Trophoblast cell (in vitro differentiated cells and primary cell): Measurements from ENCODE around the gene GATAD1.

Source experiments
- DNase-seq, 2 donors: peaks; one replicate each; pipeline ENCODE4 v3.0.0-alpha.2; 2016
- H2AFZ ChIP-seq: 2 replicates; pipeline ENCODE4 v1.6.1; 2013; ENCODE audit warnings: low read length, moderate library complexity, mild to moderate bottlenecking; ENCODE audit not compliant: insufficient read depth, poor library complexity
- H2AK5ac ChIP-seq: 2 replicates; pipeline ENCODE4 v1.6.1; 2013; ENCODE audit warnings: mild to moderate bottlenecking, low read length
- H2BK120ac ChIP-seq: 2 replicates; pipeline ENCODE4 v1.6.1; 2013; ENCODE audit warnings: low read length, mild to moderate bottlenecking, moderate library complexity; ENCODE audit not compliant: insufficient read depth, poor library complexity
- H2BK12ac ChIP-seq: 2 replicates; pipeline ENCODE4 v1.6.1; 2013; ENCODE audit warnings: mild to moderate bottlenecking, low read length, moderate library complexity
- H2BK5ac ChIP-seq: 2 replicates; pipeline ENCODE4 v1.6.1; 2013; ENCODE audit warnings: low read length, low read depth, moderate library complexity, mild to moderate bottlenecking; ENCODE audit not compliant: poor library complexity
- H3K14ac ChIP-seq: 2 replicates; pipeline ENCODE4 v1.6.1; 2013; ENCODE audit warnings: mild to moderate bottlenecking, low read length
- H3K18ac ChIP-seq: 2 replicates; pipeline ENCODE4 v1.6.1; 2013; ENCODE audit warnings: mild to moderate bottlenecking, low read length
- H3K23ac ChIP-seq: 2 replicates; pipeline ENCODE4 v1.6.1; 2013; ENCODE audit warnings: low read length
- H3K27ac ChIP-seq: 2 replicates; pipeline ENCODE4 v1.5.1; 2013; ENCODE audit warnings: low read depth, mild to moderate bottlenecking, inconsistent platforms, low read length, moderate library complexity
- H3K27me3 ChIP-seq: 2 replicates; pipeline ENCODE4 v1.6.1; 2013; ENCODE audit warnings: inconsistent platforms, mild to moderate bottlenecking, low read length, moderate library complexity; ENCODE audit not compliant: insufficient read depth
- H3K36me3 ChIP-seq, 2 experiments: 1 replicate in 1 of 2; 2 replicates in 1 of 2; pipeline ENCODE4 v1.6.1; 2013; ENCODE audit warnings: low read length in 2 of 2, mild to moderate bottlenecking in 2 of 2, moderate library complexity in 1 of 2; ENCODE audit not compliant: insufficient read depth in 2 of 2, control insufficient read depth in 1 of 2
- H3K4ac ChIP-seq: 2 replicates; pipeline ENCODE4 v1.6.1; 2013; ENCODE audit warnings: low read depth, mild to moderate bottlenecking, low read length, moderate library complexity
- H3K4me1 ChIP-seq, 2 experiments: 1 replicate in 1 of 2; 2 replicates in 1 of 2; pipeline ENCODE4 v1.6.1; 2013; ENCODE audit warnings: low read length in 2 of 2, mild to moderate bottlenecking in 2 of 2, moderate library complexity in 1 of 2; ENCODE audit not compliant: insufficient read depth in 2 of 2, control insufficient read depth in 1 of 2
- H3K4me2 ChIP-seq: 2 replicates; pipeline ENCODE4 v1.6.1; 2013; ENCODE audit warnings: inconsistent platforms, mild to moderate bottlenecking, low read length, moderate library complexity
- H3K4me3 ChIP-seq: 2 replicates; pipeline ENCODE4 v1.5.1; 2013; ENCODE audit warnings: mild to moderate bottlenecking, low read depth, low read length, inconsistent platforms
- H3K79me1 ChIP-seq: one replicate; pipeline ENCODE4 v1.6.1; 2013; ENCODE audit warnings: low read length
- H3K79me2 ChIP-seq: 2 replicates; pipeline ENCODE4 v1.6.1; 2013; ENCODE audit warnings: low read length, mild to moderate bottlenecking; ENCODE audit not compliant: control insufficient read depth, insufficient read depth, poor library complexity
- H3K9ac ChIP-seq: 2 replicates; pipeline ENCODE4 v1.6.1; 2013; ENCODE audit warnings: mild to moderate bottlenecking, low read length
- H3K9me3 ChIP-seq: 2 replicates; pipeline ENCODE4 v1.6.1; 2013; ENCODE audit warnings: low read depth, mild to moderate bottlenecking, control low read depth, inconsistent platforms, low read length; ENCODE audit not compliant: insufficient read depth
- H4K12ac ChIP-seq: 2 replicates; pipeline ENCODE4 v1.6.1; 2013; ENCODE audit warnings: low read depth, mild to moderate bottlenecking, low read length, moderate library complexity
- H4K8ac ChIP-seq: 2 replicates; pipeline ENCODE4 v1.6.1; 2013; ENCODE audit warnings: low read depth, mild to moderate bottlenecking, low read length, moderate library complexity
- H4K91ac ChIP-seq: one replicate; pipeline ENCODE4 v1.6.1; 2013; ENCODE audit warnings: low read depth, mild to moderate bottlenecking, low read length, moderate library complexity
- WGBS: extraction: QIAGEN DNeasy Blood & Tissue Kit; methylation state at CpG from one replicate; pipeline ENCODE4 v1.1.7; 2013; ENCODE audit warnings: missing lambda C conversion rate; ENCODE audit not compliant: insufficient read length, insufficient coverage; ENCODE audit errors: extremely low coverage; 5-methylcytosine and 5-hydroxymethylcytosine counted together

GATAD1 gene

GRCh38 chr7:92485974-92486373 lies 38.7 kb downstream of the GATAD1 start:
- Histone ChIP-seq H3K4me1 (no peaks in the 10 kb centered on the region), H3K18ac (no peak overlapping the region), H3K4me2 (no peak overlapping the region), H3K79me2 (no peaks in the 10 kb centered on the region), H4K12ac (no peak overlapping the region), H3K14ac (no peak overlapping the region), H4K91ac (no peak overlapping the region), H3K27me3 (no peaks in the 10 kb centered on the region), H2BK5ac (no peak overlapping the region), H3K36me3 (peaks cover 0 to 3% of the 10 kb centered on the region in 2 experiments), H3K23ac (no peak overlapping the region), H3K9ac (no peak overlapping the region), H3K27ac (no peak overlapping the region), H2AFZ (no peak overlapping the region), H3K79me1 (no peaks in the 10 kb centered on the region), H4K8ac (no peak overlapping the region), H2AK5ac (no peak overlapping the region), H3K4me3 (no peak overlapping the region), H2BK12ac (no peak overlapping the region), H3K9me3 (no peaks in the 10 kb centered on the region), H2BK120ac (no peak overlapping the region), H3K4ac (no peak overlapping the region)
- DNase-seq = no peak
- no CpG with 5 or more reads among the region's 2 CpGs for WGBS

- no peaks in the 10 kb centered on the region for H3K27me3 ChIP-seq
- H3K14ac ChIP-seq = no peak overlapping the region
- H2BK12ac ChIP-seq = no peak overlapping the region
- H3K23ac ChIP-seq = no peak overlapping the region
- no peaks in the 10 kb centered on the region for H3K79me2 ChIP-seq
- H3K79me1 ChIP-seq = no peaks in the 10 kb centered on the region
- no peak overlapping the region for H2AFZ ChIP-seq
- peaks cover 0 to 8% of the 10 kb centered on the region in 2 experiments for H3K36me3 ChIP-seq
- no peak overlapping the region for H4K8ac ChIP-seq
- H3K4me3 ChIP-seq = no peak overlapping the region
- DNase-seq = no peak
- no peak overlapping the region for H3K18ac ChIP-seq
- no peaks in the 10 kb centered on the region for H3K9me3 ChIP-seq
- no peak overlapping the region for H3K9ac ChIP-seq
- no peak overlapping the region for H2AK5ac ChIP-seq
- H3K27ac ChIP-seq = no peak overlapping the region
- no peak overlapping the region for H3K4me2 ChIP-seq
- no peak overlapping the region for H2BK120ac ChIP-seq
- H2BK5ac ChIP-seq = no peak overlapping the region
- no peak overlapping the region for H4K91ac ChIP-seq
- no peaks in the 10 kb centered on the region for H3K4me1 ChIP-seq
- no peak overlapping the region for H3K4ac ChIP-seq
- no peak overlapping the region for H4K12ac ChIP-seq
Measured at GRCh38 chr7:92487804-92488203, 40.5 kb downstream of the GATAD1 start.

- H2BK12ac ChIP-seq = no peak overlapping the region
Measured at GRCh38 chr7:92489634-92490033, 42.4 kb downstream of the GATAD1 start.

DNA sequence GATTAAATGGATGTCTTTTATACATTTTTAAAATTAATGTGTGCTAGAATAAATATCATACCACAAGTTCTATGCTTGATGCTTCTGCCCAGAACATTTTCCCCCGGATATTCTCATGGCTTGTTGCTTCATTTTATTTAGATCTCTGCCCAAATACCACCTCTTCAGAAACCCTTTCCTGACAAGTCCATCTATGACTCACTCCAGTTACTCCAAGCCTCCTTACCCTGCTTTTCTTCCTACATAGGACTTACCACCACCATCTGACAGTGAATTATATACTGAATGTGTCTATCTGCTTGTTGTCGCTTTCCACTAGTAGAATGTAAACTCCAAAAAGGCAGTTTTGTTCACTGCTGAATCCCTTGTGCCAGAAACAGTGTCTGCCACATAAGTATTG lies 49.6 kb downstream of the GATAD1 start:
- no peak overlapping the region for H3K18ac ChIP-seq
- no peaks in the 10 kb centered on the region for H3K27me3 ChIP-seq
- WGBS = no CpG with 5 or more reads among the region's 2 CpGs
- no peak overlapping the region for H3K14ac ChIP-seq
- H3K27ac ChIP-seq = no peak overlapping the region
- H3K4ac ChIP-seq = no peak overlapping the region
- no peak overlapping the region for H2BK120ac ChIP-seq
- no peak overlapping the region for H3K4me2 ChIP-seq
- H2AFZ ChIP-seq = no peak overlapping the region
- no peak overlapping the region for H4K12ac ChIP-seq
- no peak overlapping the region for H3K4me3 ChIP-seq
- no peak overlapping the region for H2BK5ac ChIP-seq
- H2AK5ac ChIP-seq = no peak overlapping the region
- H3K36me3 ChIP-seq = peaks cover 3 to 7% of the 10 kb centered on the region in 2 experiments
- H3K23ac ChIP-seq = no peak overlapping the region
- H2BK12ac ChIP-seq = no peak overlapping the region
- no peaks in the 10 kb centered on the region for H3K79me2 ChIP-seq
- no peak overlapping the region for H4K8ac ChIP-seq
- no peak overlapping the region for H3K9ac ChIP-seq
- no peak overlapping the region for H4K91ac ChIP-seq
- H3K4me1 ChIP-seq = no peaks in the 10 kb centered on the region
- no peaks in the 10 kb centered on the region for H3K79me1 ChIP-seq
- H3K9me3 ChIP-seq = no peaks in the 10 kb centered on the region
- DNase-seq = no peak

More at GRCh38 chr7:92489634-92490033, 42.4 kb downstream of the GATAD1 start:
- H2AK5ac ChIP-seq = no peak overlapping the region
- no peak overlapping the region for H3K4me2 ChIP-seq
- no peak overlapping the region for H4K8ac ChIP-seq
- peaks cover 1 to 8% of the 10 kb centered on the region in 2 experiments for H3K36me3 ChIP-seq
- no peak overlapping the region for H3K23ac ChIP-seq
- no peak for DNase-seq
- H3K4ac ChIP-seq = no peak overlapping the region
- H2BK120ac ChIP-seq = no peak overlapping the region
- H3K9me3 ChIP-seq = no peaks in the 10 kb centered on the region
- no peak overlapping the region for H4K91ac ChIP-seq
- H2AFZ ChIP-seq = no peak overlapping the region
- H3K4me1 ChIP-seq = no peaks in the 10 kb centered on the region
- no peaks in the 10 kb centered on the region for H3K79me1 ChIP-seq
- no peak overlapping the region for H4K12ac ChIP-seq
- H3K79me2 ChIP-seq = no peaks in the 10 kb centered on the region
- H3K4me3 ChIP-seq = no peak overlapping the region
- H3K9ac ChIP-seq = no peak overlapping the region
- no peak overlapping the region for H3K18ac ChIP-seq
- WGBS = no CpG with 5 or more reads among the region's 1 CpG
- H2BK5ac ChIP-seq = no peak overlapping the region
- H3K14ac ChIP-seq = no peak overlapping the region
- no peaks in the 10 kb centered on the region for H3K27me3 ChIP-seq
- H3K27ac ChIP-seq = no peak overlapping the region
